Lower lobe of right lung (tissue), 2 donors: ENCODE results near the gene CLEC2A. TPM values are rescaled to one million over a fixed set of nuclear protein-coding genes. Genes with fewer than 3 reads are reported as not detected.

Experiments
- ATAC-seq, 2 donors: fragments of 200-7000 bp; cut with Tn5 transposase; one replicate each; pipeline ENCODE4 v1.9.1; 2020 to 2022; ENCODE audit warnings: mild to moderate bottlenecking in 2 of 2, moderate library complexity in 2 of 2
- DNase-seq: peaks from one replicate; pipeline ENCODE4 v3.0.0-alpha.2; 2020
- H3K27ac ChIP-seq: fragments of 200-600 bp; one replicate; pipeline ENCODE4 v1.8.0; 2022
- H3K27me3 ChIP-seq: fragments of 200-600 bp; one replicate; pipeline ENCODE4 v1.8.0; 2022; ENCODE audit warnings: low read depth
- H3K36me3 ChIP-seq: fragments of 200-600 bp; one replicate; pipeline ENCODE4 v1.8.0; 2022; ENCODE audit warnings: mild to moderate bottlenecking
- H3K4me1 ChIP-seq: fragments of 200-600 bp; one replicate; pipeline ENCODE4 v1.8.0; 2022
- H3K4me3 ChIP-seq: fragments of 200-600 bp; one replicate; pipeline ENCODE4 v1.8.0; 2022; ENCODE audit warnings: mild to moderate bottlenecking
- H3K9me3 ChIP-seq: fragments of 200-600 bp; one replicate; pipeline ENCODE4 v1.8.0; 2022
- intact Hi-C: fragments of 100-400 bp; cut with DNase I; formaldehyde crosslinking; loops from one replicate; pipeline ENCODE4 v1.11.0; 2022
- total RNA-seq: library from RNA; stranded (reverse); fragmentation: NEBNext Ultra II Directional; extraction: Animal tissue kit (Norgen Biotek cat#: 25700); gene quantifications from one replicate; pipeline ENCODE4 v1.2.1, GENCODE V29; 2021
- TF ChIP-seq, protein P1 (sequence below): fragments of 200-600 bp; IDR thresholded peaks from one replicate; pipeline ENCODE4 v1.8.0; 2022; ENCODE audit warnings: antibody characterized with exemption, mild to moderate bottlenecking
- donor health status: DM: no; HTN: yes; CAD: no; lungs with severe emphysema.

The CLEC2A gene
- total RNA-seq, 1 donor from 2014 or later, result not detected

DNA sequence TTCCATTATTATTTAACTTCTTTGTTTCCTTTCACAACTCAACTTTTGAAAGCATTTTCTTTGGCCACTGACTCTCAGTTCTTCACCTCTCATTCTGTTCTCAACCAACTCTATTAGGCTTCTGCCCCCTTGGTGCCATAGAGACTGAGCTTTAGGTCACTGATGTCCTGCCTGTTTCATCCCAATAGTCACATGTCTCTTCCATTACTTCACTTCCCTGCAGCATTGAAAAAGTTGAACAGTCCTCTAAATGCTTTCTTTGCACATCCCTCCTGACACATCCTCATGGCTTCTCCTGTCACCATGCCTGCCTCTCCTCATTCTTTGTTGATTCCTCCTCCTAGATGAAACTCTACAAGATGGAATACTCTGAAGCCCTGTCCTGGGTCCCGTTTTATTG, 41.8 kb upstream of the CLEC2A start:
- peak overlapping the region; percentile 39 for H3K4me3 ChIP-seq
- no peaks in the 10 kb centered on the region for H3K36me3 ChIP-seq
- TF ChIP-seq, protein P1, sequence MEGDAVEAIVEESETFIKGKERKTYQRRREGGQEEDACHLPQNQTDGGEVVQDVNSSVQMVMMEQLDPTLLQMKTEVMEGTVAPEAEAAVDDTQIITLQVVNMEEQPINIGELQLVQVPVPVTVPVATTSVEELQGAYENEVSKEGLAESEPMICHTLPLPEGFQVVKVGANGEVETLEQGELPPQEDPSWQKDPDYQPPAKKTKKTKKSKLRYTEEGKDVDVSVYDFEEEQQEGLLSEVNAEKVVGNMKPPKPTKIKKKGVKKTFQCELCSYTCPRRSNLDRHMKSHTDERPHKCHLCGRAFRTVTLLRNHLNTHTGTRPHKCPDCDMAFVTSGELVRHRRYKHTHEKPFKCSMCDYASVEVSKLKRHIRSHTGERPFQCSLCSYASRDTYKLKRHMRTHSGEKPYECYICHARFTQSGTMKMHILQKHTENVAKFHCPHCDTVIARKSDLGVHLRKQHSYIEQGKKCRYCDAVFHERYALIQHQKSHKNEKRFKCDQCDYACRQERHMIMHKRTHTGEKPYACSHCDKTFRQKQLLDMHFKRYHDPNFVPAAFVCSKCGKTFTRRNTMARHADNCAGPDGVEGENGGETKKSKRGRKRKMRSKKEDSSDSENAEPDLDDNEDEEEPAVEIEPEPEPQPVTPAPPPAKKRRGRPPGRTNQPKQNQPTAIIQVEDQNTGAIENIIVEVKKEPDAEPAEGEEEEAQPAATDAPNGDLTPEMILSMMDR, result no peak
- DNase-seq (no peak), ATAC-seq (peak; percentile 37 to 56)
- intact Hi-C loops, result no loop called here
- no peaks in the 10 kb centered on the region for H3K27me3 ChIP-seq
- no peaks in the 10 kb centered on the region for H3K4me1 ChIP-seq
- H3K9me3 ChIP-seq, result no peaks in the 10 kb centered on the region
- H3K27ac ChIP-seq, result no peak overlapping the region

GRCh38 chr12:9971181-9971580, 39.0 kb upstream of the CLEC2A start, which contains the start of gene CLEC12A:
Gene CLEC12A, plus strand, starts transcription at chr12:9971409. Its CDS starts 188 bp downstream, at chr12:9971597.
- Histone ChIP-seq H3K36me3 (no peaks in the 10 kb centered on the region), H3K9me3 (no peaks in the 10 kb centered on the region), H3K27me3 (no peaks in the 10 kb centered on the region), H3K4me3 (peak within 1 kb of the TSS; percentile 39), H3K27ac (peak within 1 kb of the TSS; percentile 39), H3K4me1 (no peaks in the 10 kb centered on the region)
- intact Hi-C loops, result no loop called here
- TF ChIP-seq, protein P1, result no peak
- ATAC-seq (peak; percentile 57 to 62), DNase-seq (no peak)

DNA sequence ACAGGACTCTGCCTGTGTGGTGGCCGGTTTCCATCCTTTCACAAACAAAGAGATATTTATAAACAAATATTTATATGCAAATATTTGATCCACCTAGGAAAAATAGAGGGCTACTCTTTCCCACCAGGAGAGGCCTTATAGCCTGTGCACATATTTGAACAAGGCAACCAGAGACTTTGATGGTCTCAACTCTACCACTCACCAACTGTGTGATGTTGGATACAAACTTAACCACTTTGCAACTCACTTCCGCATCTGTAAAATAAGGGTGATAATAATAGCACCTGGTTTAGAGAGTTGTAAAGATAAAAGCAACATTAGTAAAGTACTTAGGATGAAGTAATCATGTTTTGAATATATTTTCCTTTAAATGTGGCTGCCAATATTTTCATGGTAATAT, 37.5 kb upstream of the CLEC2A start:
- TF ChIP-seq, protein P1, result no peak
- Histone ChIP-seq H3K4me3 (no peak overlapping the region), H3K4me1 (peaks cover 2% of the 10 kb centered on the region), H3K27me3 (no peaks in the 10 kb centered on the region), H3K9me3 (no peaks in the 10 kb centered on the region), H3K36me3 (no peaks in the 10 kb centered on the region), H3K27ac (no peak overlapping the region)
- intact Hi-C loops, result no loop called here
- ATAC-seq, result no peak
- no peak for DNase-seq

DNA sequence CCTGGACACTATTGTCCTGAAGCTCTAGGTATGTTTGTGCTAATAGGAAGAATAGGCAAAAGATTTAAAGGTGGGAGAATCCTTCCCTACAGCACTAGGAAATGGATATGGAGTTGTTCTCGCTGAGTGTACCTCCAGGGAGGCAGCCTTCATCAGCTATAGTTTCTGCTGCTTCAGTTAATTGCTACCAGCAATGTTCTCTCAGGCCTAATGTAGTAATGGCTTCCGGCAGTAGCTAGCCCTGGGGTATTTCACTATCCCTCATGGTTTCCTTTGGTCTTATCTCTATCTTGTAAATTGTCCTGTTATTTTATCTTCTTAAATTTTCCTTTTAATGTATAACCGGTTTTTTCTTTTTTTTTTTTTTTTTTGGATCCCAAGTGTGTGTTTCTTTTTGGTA, 29.7 kb upstream of the CLEC2A start:
- no peak overlapping the region for H3K27ac ChIP-seq

DNA sequence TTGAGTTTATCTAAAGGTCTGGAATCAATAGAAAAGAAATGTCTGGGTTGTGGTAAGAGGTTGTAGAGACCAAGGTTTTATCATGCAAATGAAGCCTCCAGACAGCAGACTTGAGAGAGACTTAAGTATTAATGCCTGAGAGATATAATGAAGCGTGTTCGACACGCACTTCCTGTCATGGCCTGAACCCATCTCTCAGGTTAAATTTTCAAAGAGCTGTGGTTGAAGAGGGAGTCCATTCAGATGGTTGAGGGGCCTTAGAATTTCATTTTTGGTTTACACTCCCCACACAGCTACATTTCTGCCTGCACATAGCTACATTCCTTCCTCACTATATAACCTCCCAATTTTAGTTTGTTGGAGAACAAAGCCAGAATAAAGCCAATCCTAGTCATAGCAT, 28.9 kb upstream of the CLEC2A start:
- no peak for ATAC-seq
- no peak for DNase-seq
- H3K4me3 ChIP-seq, result no peak overlapping the region
- H3K27ac ChIP-seq, result peak overlapping the region; percentile 15
- H3K9me3 ChIP-seq, result no peaks in the 10 kb centered on the region
- peaks cover 3% of the 10 kb centered on the region for H3K4me1 ChIP-seq
- H3K27me3 ChIP-seq, result no peaks in the 10 kb centered on the region
- TF ChIP-seq, protein P1, result no peak
- intact Hi-C loops, result no loop called here
- H3K36me3 ChIP-seq, result no peaks in the 10 kb centered on the region

More for the DNA sequence above, 29.7 kb upstream of the CLEC2A start:
- ATAC-seq (no peak), DNase-seq (no peak)
- no peak overlapping the region for H3K4me3 ChIP-seq
- intact Hi-C loops, result no loop called here
- H3K36me3 ChIP-seq, result no peaks in the 10 kb centered on the region
- H3K27me3 ChIP-seq, result no peaks in the 10 kb centered on the region
- no peaks in the 10 kb centered on the region for H3K9me3 ChIP-seq
- H3K4me1 ChIP-seq, result peaks cover 3% of the 10 kb centered on the region
- TF ChIP-seq, protein P1, result no peak

DNA sequence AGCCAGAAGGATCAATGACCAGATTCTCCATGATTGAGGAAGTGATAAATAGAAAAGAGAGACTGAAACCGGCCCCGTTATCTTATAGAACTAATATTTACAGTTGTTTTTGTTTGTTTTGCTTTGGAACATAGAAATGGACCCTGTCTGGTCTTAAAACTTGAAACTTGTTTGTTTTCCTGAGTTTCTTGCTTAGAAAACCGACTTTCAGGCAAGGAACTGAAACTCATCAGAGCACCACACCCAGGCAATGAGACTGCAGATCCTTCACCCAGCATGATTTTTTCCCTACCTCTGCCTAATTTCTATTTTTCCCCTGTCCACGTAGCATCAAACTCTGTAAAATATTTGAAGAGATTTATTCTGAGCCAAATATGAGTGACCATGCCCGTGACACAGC, 28.4 kb upstream of the CLEC2A start:
- Histone ChIP-seq H3K27me3 (no peaks in the 10 kb centered on the region), H3K36me3 (no peaks in the 10 kb centered on the region), H3K27ac (peak overlapping the region; percentile 15), H3K4me1 (peaks cover 3% of the 10 kb centered on the region), H3K4me3 (no peak overlapping the region), H3K9me3 (no peaks in the 10 kb centered on the region)
- ATAC-seq (no peak), DNase-seq (no peak)
- intact Hi-C loops, result no loop called here
- TF ChIP-seq, protein P1, result no peak
